PC-3 (cell line): ENCODE results near the gene COL9A1. TPM values are rescaled to one million over a fixed set of nuclear protein-coding genes. Genes with fewer than 3 reads are reported as not detected.

Experiments used
- ATAC-seq: fragments of 200-7000 bp; cut with Tn5 transposase; 2 replicates; pipeline ENCODE4 v1.9.1; 2020; ENCODE audit warnings: mild to moderate bottlenecking, moderate library complexity
- BruUV-seq: library from RNA; stranded (reverse); fragments of 400-500 nt; replicated peaks from 2 replicates; lab custom pipeline; 2021; lab: Mats Ljungman, UMichigan
- CTCF ChIA-PET: fragments of 300-600 bp; sonication (Branson Sonifier 250); formaldehyde crosslinking; loops from one replicate; lab custom pipeline; 2022; ENCODE audit warnings: antibody characterized with exemption; lab: Charles Lee
- POLR2A ChIA-PET: fragments of 300-600 bp; sonication (Branson Sonifier 250); formaldehyde crosslinking; loops from one replicate; lab custom pipeline; 2022; ENCODE audit warnings: antibody characterized with exemption; ENCODE audit not compliant: unreplicated experiment; lab: Charles Lee
- DNase-seq: peaks from one replicate; pipeline ENCODE4 v3.0.0-alpha.2; 2015
- H2AFZ ChIP-seq: fragments of 300-600 bp; sonication (generic); 2 replicates; pipeline ENCODE4 v1.6.0; 2016; ENCODE audit warnings: antibody characterized with exemption, low read length
- H3F3A ChIP-seq: fragments of 300-600 bp; sonication (generic); one replicate; pipeline ENCODE4 v1.6.0; 2017; ENCODE audit warnings: antibody characterized with exemption, low read length, control low read depth, mild to moderate bottlenecking; ENCODE audit not compliant: unreplicated experiment
- H3K27ac ChIP-seq: fragments of 300-600 bp; sonication (generic); 2 replicates; pipeline ENCODE4 v1.5.1; 2016; ENCODE audit warnings: mild to moderate bottlenecking, low read length
- H3K27me3 ChIP-seq: fragments of 300-600 bp; sonication (generic); 2 replicates; pipeline ENCODE4 v1.6.1; 2016; ENCODE audit warnings: low read length, mixed read lengths
- H3K36me3 ChIP-seq: fragments of 300-600 bp; sonication (generic); 2 replicates; pipeline ENCODE4 v1.6.1; 2016; ENCODE audit warnings: low read depth, mixed run types, low read length, mixed read lengths
- H3K4me1 ChIP-seq: fragments of 300-600 bp; sonication (generic); 2 replicates; pipeline ENCODE4 v1.5.1; 2016; ENCODE audit warnings: low read length; ENCODE audit not compliant: insufficient read depth
- H3K4me2 ChIP-seq: fragments of 300-600 bp; sonication (generic); 2 replicates; pipeline ENCODE4 v1.6.0; 2016; ENCODE audit warnings: low read length
- H3K4me3 ChIP-seq: fragments of 300-600 bp; sonication (generic); 2 replicates; pipeline ENCODE4 v1.5.1; 2016; ENCODE audit warnings: mild to moderate bottlenecking, low read length, mixed read lengths
- H3K79me2 ChIP-seq: fragments of 300-600 bp; sonication (generic); 2 replicates; pipeline ENCODE4 v1.6.1; 2017; ENCODE audit warnings: low read length, mixed read lengths
- H3K9ac ChIP-seq: fragments of 300-600 bp; sonication (generic); 2 replicates; pipeline ENCODE4 v1.6.0; 2016; ENCODE audit warnings: mild to moderate bottlenecking, low read length
- H3K9me2 ChIP-seq: fragments of 300-600 bp; sonication (generic); replicated peaks from 2 replicates; pipeline ENCODE4 v1.6.1; 2016; ENCODE audit warnings: mixed run types, low read length, mixed read lengths
- H3K9me3 ChIP-seq: fragments of 300-600 bp; sonication (generic); 2 replicates; pipeline ENCODE4 v1.6.1; 2016; ENCODE audit warnings: low read length, mixed read lengths
- H4K20me1 ChIP-seq: fragments of 300-600 bp; sonication (generic); 2 replicates; pipeline ENCODE4 v1.6.1; 2016; ENCODE audit warnings: low read length, mixed read lengths
- CTCF ChIP-seq: fragments of 300-600 bp; sonication (generic); conservative IDR thresholded peaks from 2 replicates; pipeline ENCODE4 v1.5.1; 2017; ENCODE audit warnings: antibody characterized with exemption, low read depth, mild to moderate bottlenecking, low read length
- EZH2 ChIP-seq: fragments of 300-600 bp; sonication (generic); IDR thresholded peaks from one replicate; pipeline ENCODE4 v1.6.1; 2017; ENCODE audit warnings: antibody characterized with exemption, mild to moderate bottlenecking, low read length; ENCODE audit not compliant: unreplicated experiment
- EZH2phosphoT487 ChIP-seq: fragments of 300-600 bp; sonication (generic); IDR thresholded peaks from 2 replicates; pipeline ENCODE4 v1.6.1; 2018; ENCODE audit warnings: mild to moderate bottlenecking, antibody characterized with exemption, low read length, borderline replicate concordance
- intact Hi-C: fragments of 100-400 bp; cut with micrococcal nuclease; formaldehyde crosslinking; loops from 2 replicates; pipeline ENCODE4 v1.9.0; 2023
- total RNA-seq: library from RNA; depleted of rRNA; stranded (reverse); fragments of >200 nt; gene quantifications from 2 replicates; pipeline ENCODE4 v1.2.3, GENCODE V29; 2014

COL9A1 gene
- total RNA-seq, 1 experiment from 2014 or later, result not detected

- intact Hi-C loops, result no loop called here
- H3K4me2 ChIP-seq, result no peak overlapping the region
- no peaks in the 10 kb centered on the region for H3K9me3 ChIP-seq
- ChIA-PET POLR2A (no interaction called here), CTCF (no interaction called here)
- H2AFZ ChIP-seq, result no peak overlapping the region
- H3K27ac ChIP-seq, result no peak overlapping the region
- DNase-seq, result no peak
- peaks cover 36% of the 10 kb centered on the region; the same call in 1 of the 2 replicates for H3K27me3 ChIP-seq
- no peak overlapping the region for H3K9ac ChIP-seq
- H3K36me3 ChIP-seq, result no peaks in the 10 kb centered on the region
- no peaks in the 10 kb centered on the region for H4K20me1 ChIP-seq
- no peak overlapping the region for H3K4me3 ChIP-seq
- TF ChIP-seq EZH2phosphoT487, result no peak
- TF ChIP-seq EZH2, result no peak
- no peak for TF ChIP-seq CTCF
- no peak for ATAC-seq
- no peaks in the 10 kb centered on the region for H3K79me2 ChIP-seq
- no peaks in the 10 kb centered on the region for H3K4me1 ChIP-seq
- H3F3A ChIP-seq, result no peaks in the 10 kb centered on the region
- BruUV-seq, result no TSS peak
- H3K9me2 ChIP-seq, result no peaks in the 10 kb centered on the region
Measured at GRCh38 chr6:70208235-70208790, 94.6 kb downstream of the COL9A1 start.

- ChIA-PET POLR2A (no interaction called here), CTCF (no interaction called here)
- Histone ChIP-seq H4K20me1 (no peaks in the 10 kb centered on the region), H3K9ac (no peak overlapping the region), H3K9me3 (no peaks in the 10 kb centered on the region), H3K79me2 (no peaks in the 10 kb centered on the region), H3K36me3 (no peaks in the 10 kb centered on the region), H3K27ac (no peak overlapping the region), H3K4me3 (no peak overlapping the region), H3K4me1 (no peaks in the 10 kb centered on the region), H2AFZ (no peak overlapping the region), H3F3A (no peaks in the 10 kb centered on the region), H3K4me2 (no peak overlapping the region), H3K9me2 (no peaks in the 10 kb centered on the region), H3K27me3 (peaks cover 10% of the 10 kb centered on the region; the same call in 1 of the 2 replicates)
- no peak for ATAC-seq
- intact Hi-C loops, result no loop called here
- BruUV-seq, result no TSS peak
- TF ChIP-seq EZH2phosphoT487 (no peak), CTCF (no peak), EZH2 (no peak)
- DNase-seq, result no peak
Measured at GRCh38 chr6:70198785-70199184, 104.1 kb downstream of the COL9A1 start.

GRCh38 chr6:70196531-70196930 lies 106.4 kb downstream of the COL9A1 start:
- intact Hi-C loops, result no loop called here
- Histone ChIP-seq H3K4me2 (no peak overlapping the region), H3K4me3 (no peak overlapping the region), H3K9ac (no peak overlapping the region), H3K9me3 (no peaks in the 10 kb centered on the region), H3K27me3 (peaks cover 8% of the 10 kb centered on the region; the same call in 1 of the 2 replicates), H3K4me1 (no peaks in the 10 kb centered on the region), H3K36me3 (no peaks in the 10 kb centered on the region), H4K20me1 (no peaks in the 10 kb centered on the region), H2AFZ (no peak overlapping the region), H3F3A (no peaks in the 10 kb centered on the region), H3K27ac (no peak overlapping the region), H3K79me2 (no peaks in the 10 kb centered on the region), H3K9me2 (no peaks in the 10 kb centered on the region)
- no peak for ATAC-seq
- ChIA-PET POLR2A (no interaction called here), CTCF (no interaction called here)
- BruUV-seq, result no TSS peak
- DNase-seq, result no peak
- TF ChIP-seq EZH2 (no peak), EZH2phosphoT487 (no peak), CTCF (no peak)
